ENCODE data around the gene CACNA2D1.
"Not testable (repeated sequence)": the region's sequence is repeated elsewhere in the genome, so short reads cannot be mapped to it uniquely, and the experiment has no call there.

Gene CACNA2D1

DNA sequence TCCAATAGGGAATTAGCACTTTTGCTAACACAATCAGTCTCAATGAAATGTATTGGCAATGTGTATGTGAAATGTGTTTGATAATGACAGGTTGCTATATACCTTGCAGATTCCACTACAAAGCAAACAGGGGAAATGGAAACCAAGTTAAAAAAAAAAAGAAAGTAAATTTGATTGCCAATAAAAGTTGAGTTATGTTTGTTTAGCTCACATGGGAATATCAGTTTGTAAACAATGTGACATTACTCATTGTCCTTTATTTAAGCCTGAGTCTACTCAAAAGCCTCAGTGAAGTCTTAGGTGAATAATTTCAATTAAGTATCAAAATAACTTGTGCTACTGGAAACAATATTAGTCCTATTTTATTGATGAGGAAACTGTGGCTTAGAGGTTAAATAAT, 285.2 kb downstream of the CACNA2D1 start:
- DNase-seq, result peak; percentile 45

DNA sequence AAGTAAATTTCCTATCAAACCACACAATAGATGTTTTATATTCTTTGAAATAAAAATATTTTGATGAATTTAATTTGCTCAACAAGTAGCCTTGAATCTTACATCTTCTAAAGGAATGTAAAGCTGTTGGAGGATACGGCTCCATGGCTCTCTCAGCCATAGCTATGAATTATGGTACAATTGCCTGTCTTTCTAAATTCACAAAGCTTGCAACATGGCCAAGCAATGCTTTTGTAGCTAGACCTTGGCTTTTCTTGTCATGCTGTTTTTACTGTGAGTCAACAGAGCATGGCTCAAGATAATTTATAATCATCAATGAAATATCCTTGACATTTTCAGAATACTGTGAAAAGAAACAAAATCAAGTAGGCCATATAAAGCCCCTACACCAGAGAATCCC, 286.7 kb downstream of the CACNA2D1 start:
- no peak for DNase-seq

DNA sequence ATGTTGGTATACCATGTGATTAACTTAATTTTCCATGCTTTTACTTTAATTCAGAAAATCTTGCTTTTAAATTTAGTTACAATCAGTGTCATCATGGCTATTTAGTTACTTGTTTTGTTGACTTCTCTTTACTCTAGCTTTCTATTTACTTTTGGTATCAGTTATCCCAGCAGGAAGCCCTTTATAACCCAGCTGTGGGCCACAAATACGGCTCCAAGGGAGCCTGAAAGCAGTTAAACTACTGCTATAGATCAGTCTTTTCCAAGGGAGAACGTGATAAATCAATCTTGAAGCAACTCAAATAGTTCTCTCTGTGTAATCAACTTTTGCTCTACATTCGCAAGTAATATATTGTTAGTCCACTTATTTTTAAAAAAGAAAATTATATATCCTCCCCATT, 287.4 kb downstream of the CACNA2D1 start:
- peak; percentile 96 for DNase-seq

DNA sequence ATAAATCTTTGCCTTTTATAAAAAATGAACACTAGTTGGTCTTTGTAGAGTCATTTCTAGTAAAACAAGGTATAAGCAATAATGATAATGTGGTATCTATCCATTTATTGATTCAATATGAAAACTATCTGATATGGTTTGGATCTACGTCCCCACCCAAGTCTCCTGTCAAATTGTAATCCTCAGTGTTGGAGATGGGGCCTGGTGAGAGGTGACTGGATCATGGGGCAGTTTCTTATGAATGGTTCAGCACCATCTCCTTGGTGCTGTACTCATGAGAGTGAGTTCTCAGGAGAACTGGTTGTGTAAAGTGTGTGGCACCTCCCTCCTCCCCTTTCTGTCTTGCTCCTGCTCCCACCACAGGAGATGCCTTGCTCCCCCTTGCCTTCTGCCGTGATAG, 288.8 kb downstream of the CACNA2D1 start:
- DNase-seq, result peak; percentile 8

DNA sequence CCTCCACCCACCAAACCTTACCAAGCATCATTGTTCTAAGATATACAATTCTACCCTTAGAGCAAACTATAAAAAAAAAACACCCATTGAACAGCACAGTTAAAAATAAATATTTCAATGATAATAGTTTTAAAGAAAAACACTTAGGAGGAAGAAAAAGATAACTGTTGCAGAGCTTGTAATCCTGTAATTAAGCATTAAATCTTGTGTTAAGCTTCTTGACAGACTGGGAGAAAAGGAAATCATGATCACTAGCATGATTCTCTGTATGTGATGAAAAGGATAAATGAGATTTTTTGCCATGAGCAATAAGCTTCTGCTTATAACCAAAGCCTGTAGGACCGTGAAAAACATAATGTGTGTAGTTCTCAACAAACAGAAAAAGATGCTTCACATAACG, 289.8 kb downstream of the CACNA2D1 start:
- DNase-seq, result no peak

DNA sequence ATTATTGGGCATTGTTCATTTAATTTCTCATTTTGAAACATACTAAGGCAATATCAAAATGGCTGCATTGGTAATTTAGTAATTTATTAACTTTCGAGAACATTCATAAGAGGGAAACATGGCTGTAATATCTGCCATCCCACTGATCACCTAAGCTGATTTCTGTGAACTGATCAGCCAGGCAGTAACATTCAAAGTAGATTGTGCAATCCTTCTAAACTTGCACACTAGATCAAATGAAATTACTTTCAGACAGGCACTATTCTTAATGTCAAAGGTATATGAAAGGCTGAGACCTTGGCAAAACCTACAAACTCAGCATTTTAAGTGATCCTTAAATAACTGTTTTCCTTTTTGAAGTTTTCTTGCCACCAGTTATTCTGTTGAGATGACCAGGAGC, 290.7 kb downstream of the CACNA2D1 start:
- DNase-seq, result no peak

DNA sequence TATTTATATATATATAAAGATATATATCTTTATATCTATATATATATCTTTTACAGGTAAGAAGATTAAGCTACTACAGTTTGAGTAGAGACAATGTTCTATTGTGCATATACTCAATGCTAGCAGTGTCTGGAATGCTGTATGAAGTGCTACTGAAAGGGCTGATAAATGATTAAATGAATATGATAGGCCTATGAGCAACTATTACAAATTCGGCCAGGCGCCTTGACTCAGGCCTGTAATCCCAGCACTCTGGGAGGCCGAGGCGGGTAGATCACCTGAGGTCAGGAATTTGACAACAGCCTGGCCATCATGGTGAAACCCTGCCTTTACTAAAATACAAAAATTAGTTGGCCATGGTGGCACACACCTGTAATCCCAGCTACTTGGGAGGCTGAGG, 297.1 kb downstream of the CACNA2D1 start:
- no peak for DNase-seq

DNA sequence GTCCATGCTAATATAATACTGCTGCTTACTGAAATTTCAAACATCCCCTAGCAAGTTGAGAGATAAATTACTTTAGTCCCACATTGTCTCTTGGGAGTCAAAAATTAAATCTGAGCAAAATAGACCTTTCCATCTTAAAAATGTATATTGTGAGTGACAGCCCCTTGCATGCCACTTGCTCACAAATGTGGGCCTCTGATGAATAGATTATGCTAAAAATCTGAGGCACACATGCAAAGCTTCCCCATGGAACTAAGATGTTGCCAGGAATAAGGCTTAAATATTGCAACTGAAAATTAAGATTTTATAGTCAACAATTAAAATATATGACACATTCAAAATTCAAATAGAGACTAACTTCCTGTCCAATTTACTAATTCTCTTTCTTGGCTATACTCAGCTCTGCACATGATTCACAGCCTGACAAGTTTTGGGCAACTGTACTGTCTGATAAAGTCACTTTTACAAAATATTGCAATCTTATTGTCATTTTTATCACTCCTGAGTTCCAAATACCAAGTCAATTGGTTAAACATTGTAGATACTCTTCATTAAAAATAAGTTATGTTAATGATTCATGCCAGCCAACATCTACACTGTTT, 301.2 kb downstream of the CACNA2D1 start:
- no peak for DNase-seq

DNA sequence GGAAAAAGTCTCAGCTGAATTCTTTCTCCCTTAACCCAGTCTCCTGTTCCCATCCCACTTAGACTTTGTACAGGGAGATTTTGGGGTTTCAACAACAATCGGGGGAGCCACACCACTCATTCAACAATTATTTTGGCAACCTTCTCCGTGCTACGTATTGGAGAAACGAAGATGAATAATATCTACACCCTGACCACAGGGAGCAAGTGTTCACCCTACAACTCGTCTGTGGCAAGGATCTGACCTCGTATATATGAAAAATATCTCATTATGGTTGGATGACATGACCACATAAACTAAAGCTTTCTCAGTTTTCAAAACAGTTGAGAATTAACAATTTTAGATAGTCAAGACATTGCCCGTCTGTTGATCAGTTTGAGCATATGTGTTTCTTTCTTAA, 302.1 kb downstream of the CACNA2D1 start:
- DNase-seq, result no peak

DNA sequence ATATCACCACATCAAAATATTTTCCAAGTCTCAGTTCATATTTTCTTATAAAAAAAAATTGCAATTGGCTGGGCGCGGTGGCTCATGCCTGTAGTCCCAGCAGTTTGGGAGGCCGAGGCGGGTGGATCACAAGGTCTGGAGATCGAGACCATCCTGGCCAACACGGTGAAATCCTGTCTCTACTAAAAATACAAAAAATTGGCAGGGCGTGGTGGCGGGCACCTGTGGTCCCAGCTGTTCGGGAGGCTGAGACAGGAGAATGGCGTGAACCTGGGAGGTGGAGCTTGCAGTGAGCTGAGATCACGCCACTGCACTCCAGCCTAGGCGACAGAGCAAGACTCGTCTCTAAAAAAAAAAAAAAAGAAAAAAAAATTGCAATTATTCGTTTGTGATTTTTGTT, 303.0 kb downstream of the CACNA2D1 start:
- DNase-seq, result not testable (repeated sequence)

DNA sequence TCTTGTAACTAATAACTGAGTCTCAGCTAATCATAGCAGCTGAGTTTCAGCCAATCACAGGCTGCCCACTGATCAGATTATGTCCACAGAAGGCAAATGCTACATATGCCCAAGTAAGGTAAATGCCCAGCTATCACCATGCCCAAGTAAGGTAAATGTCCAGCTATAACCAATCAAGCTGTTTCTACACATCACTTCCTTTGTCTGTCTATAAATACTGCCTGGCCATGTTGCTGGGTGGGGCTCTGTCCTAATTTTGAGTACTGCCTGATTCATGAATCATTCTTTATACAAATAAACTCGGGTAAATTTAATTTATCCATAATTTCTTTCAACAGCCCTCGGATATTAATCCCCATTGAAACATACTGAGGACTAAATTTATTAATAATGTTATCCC, 312.4 kb downstream of the CACNA2D1 start:
- no peak for DNase-seq

DNA sequence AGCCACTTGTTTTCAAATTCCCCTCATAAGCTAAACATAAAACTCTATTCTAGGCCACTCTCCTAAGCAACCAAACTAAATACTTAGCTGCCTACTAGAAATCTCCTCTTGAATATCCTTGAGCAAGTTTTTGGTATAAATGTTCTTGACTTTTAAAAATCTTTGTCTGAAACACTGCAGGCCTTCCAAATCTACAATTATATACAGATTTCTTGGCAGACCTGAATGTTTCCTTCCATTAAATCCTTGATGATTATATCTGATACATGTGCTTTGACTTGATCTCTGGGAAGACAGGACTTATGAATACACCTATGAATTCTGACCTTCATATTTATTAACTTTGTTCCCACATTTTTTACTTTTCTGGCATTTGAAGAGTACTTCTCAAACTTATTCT, 314.5 kb downstream of the CACNA2D1 start:
- no peak for DNase-seq

DNA sequence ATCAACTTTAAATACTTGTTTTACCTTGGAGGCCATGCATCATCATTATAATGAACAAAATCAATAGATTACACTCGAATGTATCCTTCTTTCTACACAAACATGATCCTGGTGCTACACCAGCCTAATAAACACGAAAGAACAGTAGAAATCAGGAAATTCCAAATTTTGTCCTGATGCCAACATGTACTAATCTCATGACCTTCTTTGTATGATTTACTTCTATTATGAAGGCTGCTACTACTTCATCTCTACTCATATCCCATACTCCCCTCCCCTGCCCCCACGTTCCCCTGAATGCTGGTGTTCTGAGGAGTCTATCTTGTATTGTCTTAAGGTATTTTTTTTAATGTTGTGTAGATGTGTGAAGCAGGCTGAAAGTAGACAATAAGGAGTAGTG, 315.0 kb downstream of the CACNA2D1 start:
- no peak for DNase-seq

DNA sequence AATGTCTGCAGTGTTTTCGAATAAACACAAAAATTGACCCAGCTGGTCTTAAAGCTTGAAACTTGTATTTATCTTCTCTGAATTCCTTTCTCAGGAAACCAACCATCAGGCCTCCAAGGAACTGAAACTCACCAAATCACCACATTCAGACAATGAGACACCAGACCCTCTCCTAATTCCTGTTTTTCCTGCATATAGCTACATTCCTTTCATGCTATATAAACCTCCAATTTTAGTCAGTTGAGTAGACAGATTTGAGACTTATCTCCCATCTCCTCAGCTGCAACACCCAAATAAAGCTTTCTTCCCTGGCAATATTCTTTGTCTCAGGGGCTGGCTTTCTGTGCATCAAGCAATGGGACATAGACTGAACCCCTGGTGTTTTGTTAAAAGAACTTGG, 317.0 kb downstream of the CACNA2D1 start:
- DNase-seq, result no peak

DNA sequence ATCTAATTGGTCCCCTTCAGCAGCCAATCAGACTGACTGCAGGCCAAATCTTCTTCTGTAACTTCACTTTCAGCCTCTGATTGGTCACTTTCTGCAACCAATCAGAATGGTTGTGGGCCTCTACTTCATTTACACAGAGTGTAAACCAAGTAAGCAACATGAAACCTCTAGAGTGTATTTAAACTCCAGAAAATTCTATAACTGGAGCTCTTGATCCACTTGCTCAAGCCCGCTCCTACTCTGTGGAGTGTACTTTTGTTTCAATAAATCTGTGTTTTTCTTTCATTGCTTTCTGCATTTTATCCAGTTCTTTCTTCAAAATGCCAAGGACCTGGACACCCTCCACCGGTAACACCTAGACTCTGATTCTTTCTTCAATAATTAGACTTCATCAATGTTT, 319.1 kb downstream of the CACNA2D1 start:
- no peak for DNase-seq

DNA sequence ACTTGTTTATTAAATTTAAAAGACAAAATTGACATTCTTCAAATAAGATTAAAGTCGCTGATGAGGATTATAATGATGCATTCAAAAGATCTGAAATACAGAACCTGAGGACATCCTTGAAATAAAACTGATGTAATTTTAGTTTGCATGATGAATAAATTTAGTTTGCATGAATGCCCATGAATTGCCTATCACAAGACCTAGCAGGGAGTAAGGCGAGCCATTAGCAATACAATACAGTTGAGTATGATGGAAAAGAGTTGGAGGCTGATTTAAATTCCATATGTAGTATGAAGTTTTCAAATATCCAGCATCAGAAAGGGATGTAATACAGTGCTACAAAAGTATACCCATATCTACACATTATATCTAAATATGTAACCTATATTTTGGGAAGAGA, 321.3 kb downstream of the CACNA2D1 start:
- DNase-seq, result no peak

DNA sequence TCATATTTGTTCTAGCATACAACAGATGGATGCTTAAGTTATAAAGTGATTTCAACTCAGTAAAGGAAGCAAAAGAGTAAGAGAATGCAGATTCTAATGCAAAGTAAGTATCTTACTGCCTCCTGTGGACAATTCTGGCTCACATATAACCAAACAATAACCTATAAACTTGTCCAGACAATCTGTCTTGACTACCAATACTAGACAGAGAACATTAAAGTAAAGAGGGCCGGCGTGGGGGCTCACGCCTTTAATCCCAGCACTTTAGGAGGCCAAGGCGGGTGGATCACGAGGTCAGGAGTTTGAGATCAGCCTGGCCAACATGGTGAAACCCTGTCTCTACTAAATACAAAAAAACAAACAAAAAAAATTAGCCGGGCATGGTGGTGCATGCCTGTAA, 329.3 kb downstream of the CACNA2D1 start:
- no peak for DNase-seq

DNA sequence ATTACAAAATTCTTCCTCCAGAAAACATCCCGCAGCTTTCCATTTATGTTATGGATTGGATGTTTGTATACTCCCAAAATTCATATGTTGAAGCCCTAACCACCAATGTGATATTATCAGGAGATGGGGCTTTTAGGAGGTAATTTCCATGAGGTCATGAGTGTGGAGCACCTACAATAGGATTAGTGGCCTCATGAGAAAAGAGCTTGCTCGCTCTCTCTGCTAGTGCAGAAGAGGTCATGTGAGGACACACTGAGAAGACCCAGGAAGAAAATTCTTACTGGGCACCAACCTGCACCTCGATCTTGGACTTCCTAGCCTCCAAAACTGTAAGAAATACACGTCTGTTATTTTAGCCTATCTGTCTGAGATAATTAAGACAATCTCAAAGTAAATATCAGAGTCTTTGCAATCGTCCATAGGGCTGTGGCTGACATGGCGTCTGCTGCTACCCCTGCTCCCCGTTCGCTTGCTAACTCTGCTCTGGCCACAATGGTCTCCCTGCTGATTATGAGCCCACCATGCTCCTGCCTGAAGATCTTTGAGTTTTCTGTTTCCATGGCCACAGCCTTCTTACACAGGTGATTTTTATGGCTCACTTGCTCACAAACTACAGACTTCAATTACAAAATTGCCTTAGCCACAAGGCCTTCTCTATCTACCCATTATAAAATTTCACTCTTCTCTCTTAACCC, 333.3 kb downstream of the CACNA2D1 start:
- DNase-seq, result peak; percentile 62

DNA sequence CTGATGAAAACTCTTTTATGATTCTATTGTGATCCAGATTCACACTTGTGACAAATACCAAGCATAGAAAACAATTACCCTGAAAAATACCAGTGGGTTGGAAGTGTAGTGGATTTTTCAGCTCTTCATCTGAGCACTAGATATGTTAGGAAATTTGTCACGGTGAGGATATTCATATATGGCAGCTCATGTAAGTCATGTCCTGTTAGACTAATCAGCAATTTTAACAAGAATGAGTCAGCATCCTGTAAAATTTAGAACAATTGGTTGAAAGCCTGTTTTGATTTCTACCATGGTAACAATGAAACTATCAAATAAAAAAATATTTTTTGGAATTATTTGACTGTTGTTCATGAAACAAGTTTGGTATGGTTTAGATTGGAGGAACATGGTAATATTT, 334.3 kb downstream of the CACNA2D1 start:
- DNase-seq, result no peak

DNA sequence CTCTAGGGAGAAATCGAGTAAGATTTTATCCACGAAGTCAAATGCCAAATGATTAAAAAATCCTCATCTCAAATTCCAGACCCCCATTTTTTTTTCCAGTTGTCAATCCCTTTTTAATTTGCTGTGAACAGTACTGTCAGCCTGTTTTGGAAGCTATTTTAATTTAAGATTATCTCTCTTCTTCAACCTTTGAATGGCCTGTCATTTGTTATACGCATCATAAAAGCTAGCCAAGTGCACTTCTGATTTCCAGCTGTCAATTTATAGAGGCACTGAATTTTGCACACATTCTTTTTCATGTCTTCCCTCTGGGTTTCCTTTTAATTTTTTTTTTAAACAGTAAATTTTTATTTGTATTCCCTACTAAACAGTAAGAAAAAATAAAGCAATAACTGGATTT, 337.4 kb downstream of the CACNA2D1 start:
- no peak for DNase-seq

DNA sequence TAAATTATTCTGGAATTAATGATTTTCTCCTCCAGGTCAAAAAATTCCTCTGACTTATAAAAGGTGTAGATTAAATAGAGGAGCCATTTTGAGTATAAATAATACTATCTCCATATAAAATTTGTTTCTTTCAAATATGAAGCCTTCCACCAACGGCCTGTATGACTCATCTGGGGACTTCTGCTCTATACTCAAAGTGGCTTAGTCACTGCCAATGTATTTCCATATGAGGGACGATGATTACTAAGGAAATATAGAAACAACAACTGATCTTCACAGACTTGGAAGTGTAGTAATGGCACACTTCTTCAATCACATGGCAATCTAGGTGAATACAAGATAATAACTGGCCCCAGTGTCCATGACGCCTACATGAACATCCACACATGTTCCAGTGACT, 338.1 kb downstream of the CACNA2D1 start:
- no peak for DNase-seq

DNA sequence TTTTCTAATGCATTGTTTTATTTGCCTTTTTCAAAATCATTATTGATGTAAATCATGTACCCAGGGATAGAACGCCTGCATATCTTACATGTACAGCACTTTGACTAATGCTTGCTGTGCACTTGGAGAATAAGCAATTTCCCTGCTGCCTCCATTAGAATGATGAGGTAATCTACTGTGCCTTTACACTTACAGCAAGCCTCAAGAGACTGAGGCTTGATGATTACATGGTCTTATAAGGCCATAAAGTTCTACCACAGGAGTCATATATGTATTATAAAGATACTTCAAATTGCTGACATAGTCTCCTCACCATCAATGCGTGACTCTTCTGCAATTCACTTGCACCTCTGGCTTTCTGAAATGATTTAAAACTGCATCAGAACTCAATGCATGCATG, 345.2 kb downstream of the CACNA2D1 start:
- DNase-seq, result no peak

DNA sequence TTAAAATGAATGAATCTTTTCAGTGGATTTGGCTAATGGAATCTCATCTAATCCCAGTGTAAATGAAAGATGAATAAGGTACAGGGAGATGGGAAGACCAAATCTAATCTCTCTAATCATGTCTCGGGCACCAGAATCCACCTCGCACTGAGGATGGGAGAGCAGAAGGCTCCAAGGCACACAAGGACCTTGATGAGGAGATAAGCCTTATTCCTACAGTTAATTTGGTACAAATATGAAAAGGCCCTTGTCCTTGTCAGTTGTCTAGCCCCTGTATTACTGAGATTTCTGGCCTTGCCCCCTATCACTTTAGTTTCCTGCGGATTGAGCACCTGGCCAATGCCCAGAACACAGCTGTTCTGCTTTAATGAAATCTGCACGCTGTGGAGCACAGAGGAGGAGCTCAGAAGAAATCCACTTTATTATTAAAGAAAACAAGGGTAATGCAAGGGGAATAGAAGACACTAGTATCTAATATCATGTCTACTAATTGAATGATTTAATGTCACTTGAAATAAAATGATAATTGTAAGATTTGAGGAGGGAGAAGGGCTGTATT, 352.4 kb downstream of the CACNA2D1 start:
- DNase-seq, result no peak

DNA sequence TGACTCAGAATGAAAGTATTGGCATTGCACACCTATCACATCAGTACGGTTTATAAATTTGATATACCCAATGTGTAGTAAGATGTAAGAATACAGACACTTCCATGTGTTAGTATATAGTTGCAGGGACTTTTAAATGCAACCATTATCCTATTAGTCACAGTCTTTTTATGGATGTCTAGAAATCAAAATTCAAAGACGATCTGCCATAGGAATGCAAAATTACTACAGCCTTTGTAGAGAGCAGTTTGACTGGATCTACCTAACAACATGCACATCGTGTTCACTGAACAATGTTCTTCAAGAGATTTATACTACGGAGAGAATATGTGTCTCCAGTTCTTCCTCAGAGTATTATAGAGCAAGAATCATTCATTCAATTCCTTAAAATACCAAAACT, 356.5 kb downstream of the CACNA2D1 start:
- DNase-seq, result no peak

DNA sequence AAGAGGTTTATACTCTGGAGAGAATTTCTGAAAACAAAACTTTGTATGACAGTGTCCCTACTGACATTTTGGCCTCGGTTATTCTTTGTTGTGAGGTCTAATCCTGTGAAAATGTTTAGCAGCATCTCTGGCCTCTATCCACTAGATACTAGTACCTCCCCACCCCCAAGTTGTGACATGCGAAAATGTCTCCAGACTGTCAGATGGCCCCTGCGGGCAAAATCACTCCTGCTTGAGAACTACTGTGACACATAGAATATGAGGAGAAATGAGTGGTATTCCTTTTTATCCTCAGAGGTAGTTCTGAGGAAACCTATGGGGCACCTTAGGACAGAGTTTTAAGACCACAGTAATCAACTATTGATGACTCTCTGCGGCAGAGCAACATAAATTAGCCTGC, 358.5 kb downstream of the CACNA2D1 start:
- no peak for DNase-seq
